HG02763 (cell line): Measurements from ENCODE around the gene MALSU1.
"Not testable (repeated sequence)": the region's sequence is repeated elsewhere in the genome, so short reads cannot be mapped to it uniquely, and the experiment has no call there.

Experiments
- ATAC-seq: cut with Tn5 transposase; IDR thresholded peaks from one replicate; pipeline ENCODE4 v1.9.1; 2021; ENCODE audit warnings: mild to moderate bottlenecking, moderate library complexity; ENCODE audit not compliant: unreplicated experiment

Gene MALSU1

DNA sequence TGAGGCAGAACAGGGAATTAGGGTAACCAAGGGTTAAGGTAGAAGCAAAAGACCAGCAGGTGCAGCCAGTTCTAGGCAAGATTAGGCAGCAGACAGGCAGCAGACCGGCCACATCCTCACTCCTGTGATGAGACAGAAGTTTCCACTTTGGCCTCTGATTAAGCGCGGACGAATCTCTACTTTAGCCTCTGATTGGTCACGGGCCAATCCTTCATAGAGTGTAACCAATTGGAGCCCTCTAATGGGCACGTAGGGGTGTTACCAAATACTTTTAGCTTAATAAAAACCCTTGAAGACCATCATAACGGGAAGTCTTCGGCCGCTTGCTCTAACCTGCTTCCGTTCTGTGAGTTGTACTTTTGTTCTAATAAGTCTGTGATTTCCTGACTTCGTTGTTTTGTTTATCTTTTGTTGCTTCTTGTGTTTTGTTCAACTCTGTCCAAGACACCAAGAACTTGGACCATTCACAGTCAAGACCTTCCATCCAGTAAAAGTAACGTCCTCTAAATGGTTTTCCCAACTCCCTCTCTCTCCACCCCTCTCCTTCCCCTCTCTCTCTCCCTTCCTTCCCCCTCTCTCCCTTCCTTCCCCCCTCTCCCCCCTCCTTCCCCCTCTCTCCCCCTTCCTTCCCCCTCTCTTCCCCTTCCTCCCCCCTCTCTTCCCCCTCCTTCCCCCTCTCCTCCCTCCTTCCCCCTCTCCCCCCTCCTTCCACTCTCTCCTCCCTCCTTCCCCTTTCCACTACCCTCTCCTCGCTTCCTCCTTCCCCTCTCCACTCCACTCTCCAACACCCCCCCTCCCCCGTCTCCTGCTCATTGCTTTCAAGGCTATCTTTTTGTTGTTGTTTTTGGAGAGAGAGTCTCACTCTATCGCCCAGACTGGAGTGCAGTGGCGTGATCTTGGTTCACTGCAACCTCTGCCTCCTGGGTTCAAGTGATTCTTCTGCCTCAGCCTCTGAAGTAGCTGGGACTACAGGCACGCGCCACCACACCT lies 13.2 kb upstream of the MALSU1 start:
- no peak for ATAC-seq

DNA sequence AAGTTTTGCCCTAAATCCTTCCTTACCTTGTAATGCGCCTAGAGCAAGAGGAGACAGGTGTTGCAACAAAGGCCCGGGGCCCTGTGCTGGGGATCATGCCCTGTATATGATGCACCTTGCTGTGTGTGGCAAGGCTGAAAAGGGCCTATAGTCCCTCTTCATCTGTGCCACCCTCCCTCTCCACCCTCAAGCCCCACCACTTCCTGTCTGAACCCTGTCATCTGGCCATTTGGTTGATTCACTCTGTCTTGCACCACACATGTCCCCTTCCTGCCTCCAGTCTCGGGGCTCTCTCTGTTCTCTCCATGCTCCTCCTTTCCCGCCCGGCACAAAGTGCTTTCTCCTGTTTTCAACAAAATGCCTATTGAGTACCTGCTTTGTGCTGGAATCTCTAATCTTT lies 11.5 kb upstream of the MALSU1 start:
- no peak for ATAC-seq

DNA sequence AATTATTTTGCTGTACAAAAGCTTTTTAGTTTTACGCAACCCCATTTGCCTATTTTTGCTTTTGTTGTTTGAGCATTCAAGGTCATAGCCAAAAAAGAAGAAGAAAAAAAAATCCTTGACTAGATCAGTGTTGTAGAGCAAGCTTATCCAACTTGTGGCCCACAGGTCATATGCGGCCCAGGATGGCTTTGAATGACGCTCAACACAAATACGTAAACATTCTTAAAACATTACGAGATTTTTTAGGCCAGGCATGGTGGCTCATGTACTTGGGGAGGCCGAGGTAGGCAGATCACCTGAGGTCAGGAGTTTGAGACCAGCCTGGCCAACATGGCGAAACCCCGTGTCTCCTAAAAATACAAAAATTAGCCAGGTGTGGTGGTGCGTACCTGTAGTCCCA lies 8.1 kb upstream of the MALSU1 start:
- no peak for ATAC-seq

DNA sequence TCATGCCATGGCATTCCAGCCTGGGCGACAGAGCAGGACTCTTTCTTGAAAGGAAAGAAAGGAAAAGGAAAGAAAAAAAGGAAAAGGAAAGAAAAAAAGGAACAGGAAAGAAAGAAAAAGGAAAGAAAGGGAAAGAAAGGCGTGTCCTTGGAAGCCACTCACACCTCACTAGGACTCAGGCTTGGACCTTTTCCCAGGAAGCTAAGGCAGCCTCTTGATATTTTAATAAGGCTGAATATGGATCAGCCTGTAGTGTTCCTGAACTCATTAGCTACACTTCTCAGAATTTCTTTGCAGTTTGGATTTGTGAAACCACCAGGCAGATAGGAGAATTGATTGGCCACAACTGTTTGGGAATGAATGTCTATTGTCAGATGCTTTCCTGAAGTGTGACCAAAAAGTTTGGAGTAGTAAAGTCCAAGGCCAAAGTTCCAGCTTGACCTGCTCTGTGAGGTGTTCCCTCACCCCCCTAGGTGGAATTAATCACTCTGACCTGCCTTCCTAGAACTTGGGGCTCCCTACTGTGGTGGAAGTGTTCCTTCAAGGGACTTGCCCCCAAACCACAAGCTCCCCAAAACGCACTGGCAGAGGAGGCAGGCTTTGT lies 7.1 kb upstream of the MALSU1 start:
- ATAC-seq: no peak

DNA sequence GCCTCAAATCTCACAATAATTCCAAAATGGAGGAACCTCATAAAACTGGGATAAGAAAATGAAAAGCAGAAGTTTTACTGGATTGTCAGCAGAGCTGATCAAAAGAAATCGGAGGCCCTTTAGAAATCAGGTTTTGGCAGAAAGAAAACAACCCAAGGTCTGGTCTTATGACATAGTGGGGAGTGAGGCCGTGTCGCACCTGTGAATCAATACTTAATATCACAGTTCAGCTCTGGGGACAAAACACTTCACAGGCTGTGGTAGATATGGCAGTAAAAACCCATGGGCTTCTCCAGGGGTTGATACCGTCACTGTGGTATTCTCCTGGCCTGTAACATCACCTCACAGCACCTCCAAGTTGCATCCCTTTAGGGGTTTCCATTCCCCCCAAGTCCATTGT lies 6.5 kb upstream of the MALSU1 start:
- ATAC-seq: no peak

DNA sequence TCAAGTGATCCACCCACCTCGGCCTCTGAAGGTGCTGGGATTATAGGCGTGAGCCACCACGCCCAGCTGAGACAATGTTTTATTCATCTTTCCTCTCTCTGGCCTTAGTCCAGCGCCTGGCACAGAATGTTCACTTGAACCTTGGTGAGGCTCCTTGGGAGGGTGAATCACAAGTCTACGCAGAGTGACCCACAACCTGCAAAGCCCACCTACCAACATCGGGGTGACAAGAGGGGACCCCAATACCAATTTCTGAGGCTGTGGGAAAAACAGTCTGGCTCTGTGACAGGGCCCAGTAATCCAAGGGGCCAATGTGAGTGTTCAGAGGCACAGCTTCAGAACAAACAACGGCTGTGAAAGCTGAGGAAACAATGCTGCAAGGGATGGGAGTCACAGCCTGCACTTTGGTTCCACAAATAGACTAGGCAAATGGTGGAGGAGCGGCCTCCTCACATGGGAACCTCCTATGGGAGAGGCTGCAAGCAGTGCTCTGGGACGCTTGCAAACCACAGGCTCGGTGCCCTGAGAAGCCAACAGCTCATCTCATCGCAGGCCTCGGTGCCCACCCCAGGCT lies 5.6 kb upstream of the MALSU1 start:
- ATAC-seq: no peak

DNA sequence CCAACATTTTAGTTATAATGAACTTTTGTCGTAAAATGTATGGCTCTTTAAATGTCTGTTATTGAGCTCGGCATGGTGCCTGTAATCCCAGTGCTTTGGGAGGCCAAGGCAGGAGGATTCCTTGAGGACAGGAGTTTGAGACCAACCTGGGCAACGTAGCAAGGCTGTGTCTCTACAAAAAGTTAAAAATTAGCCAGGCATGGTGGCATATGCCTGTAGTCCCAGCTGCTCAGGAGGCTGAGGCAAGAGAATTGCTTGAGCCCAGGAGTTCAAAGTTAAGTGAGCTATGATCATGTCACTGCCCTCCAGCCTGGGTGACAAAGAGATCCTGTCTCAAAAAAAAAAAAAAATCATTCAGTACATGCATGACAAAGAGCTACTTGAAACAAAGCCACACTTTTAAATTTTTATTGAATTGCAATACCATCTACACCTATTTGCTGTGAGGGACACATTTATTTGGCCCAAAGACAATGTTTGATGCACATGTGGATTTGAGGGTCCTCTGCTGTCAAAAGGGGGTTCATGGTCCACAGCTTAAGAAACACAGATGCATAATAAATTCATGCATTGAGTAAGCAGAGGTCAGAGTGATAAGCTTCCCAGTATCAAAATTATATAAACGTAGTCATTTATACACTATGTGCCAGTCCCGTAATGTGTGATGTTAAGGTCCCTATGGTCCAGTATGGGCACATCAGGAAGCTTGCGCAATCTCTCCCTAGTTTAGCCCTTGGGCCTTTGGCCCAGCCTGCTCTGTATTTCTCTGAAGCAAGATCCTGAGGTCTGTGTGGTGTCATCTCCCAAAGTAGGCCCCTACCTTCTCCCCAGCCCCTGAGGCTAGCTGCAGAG lies 4.4 kb upstream of the MALSU1 start:
- ATAC-seq: no peak

DNA sequence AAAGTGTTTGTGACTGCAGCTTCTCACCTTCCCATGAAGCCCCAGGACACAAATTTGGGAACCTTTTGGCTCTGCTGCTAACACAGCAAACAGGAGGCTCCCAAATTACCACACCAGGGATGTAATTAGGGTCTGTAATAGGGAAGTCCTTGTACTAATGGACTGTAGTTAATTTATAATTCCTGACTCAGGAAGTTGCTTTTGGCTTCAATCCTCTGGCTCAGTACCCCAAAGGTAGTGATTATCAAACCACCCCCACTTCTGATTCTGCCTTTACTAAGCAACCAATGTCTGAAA lies 3.8 kb upstream of the MALSU1 start:
- no peak for ATAC-seq

DNA sequence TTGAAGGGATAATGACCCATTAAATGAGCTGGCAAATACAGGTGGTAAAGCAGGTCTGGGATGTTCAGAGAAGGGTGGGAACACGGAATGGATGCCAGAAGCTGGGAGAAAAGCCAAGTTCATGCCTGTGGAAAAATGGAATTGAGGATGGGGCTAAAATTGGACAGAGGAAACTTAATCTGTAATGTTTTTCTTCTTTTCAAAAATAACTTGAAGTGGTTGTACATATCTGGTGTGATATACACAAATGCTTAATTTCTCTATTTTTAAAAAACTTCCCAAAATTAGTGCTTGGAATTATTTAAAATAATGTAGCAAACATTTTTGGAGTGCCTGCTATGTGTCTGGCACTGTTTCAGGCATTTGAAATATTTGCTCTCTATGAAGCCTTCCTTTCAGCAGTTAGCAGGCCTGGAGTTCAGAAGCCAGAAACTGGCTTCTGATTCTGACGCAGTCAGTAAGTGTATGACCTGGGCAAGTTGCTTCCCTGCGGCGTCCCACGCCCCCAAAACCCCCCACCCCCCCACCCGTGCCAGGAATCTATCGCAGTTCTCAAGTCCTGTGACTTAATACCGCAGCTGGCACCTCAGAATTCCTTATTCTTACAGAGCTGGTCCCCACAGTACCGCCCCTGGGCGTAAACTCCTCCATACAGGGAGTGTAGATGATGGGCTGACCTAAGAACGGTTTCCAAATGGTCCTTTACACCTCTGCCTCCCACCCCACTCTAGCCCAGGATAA lies 828 bp upstream of the MALSU1 start:
- no peak for ATAC-seq

DNA sequence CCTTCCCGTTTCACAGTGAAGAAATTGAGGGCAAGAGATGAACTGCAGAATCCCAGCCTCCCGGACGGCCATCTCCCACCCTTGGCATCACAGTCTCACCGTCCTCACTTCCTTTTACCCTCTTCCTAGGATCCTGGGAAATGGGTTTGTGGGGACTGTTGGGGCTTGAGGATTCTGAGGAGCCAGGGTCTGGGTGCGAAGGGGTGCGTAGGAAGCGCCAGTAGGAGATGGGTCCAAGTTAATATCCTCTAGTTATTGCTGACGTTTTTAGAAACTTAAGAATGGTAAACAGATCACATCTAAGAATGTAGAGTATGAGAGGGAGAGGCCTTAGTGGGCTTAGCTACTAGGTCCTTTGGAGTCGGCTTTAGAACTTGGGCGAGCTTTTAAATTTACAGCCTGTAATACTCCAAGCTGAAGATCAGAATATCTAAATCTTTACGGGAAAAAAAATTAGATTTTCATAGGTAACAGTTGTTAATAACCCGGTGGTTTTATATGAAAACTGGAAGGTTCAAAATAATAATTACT lies 696 bp downstream of the MALSU1 start:
- ATAC-seq: no peak

DNA sequence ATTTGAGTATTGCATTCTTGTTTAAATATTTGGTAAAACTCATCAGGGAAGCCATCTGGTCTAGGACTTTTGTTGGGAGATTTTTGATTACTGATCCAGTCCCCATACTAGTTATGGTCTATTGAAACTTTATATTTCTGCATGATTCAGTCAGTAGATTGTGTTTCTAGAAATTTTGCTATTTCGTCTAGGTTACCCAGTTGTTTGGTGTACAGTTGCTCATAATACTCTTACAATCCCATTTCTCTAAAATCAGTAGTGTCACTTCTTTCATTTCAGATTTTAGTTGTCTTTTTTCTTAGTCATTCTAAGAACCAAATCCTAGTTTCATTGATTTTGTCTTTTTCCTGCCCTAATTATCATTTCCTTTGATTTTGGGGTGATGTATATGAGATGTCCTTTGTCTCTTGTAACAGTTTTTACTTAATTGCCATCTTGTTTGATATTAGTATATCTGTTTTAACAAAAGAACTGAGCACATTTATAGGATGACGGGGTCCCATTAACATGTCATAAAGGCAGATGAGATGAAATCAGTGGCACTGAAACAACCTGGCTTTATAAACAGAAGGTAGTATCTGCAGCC lies 7.9 kb downstream of the MALSU1 start:
- no peak for ATAC-seq

DNA sequence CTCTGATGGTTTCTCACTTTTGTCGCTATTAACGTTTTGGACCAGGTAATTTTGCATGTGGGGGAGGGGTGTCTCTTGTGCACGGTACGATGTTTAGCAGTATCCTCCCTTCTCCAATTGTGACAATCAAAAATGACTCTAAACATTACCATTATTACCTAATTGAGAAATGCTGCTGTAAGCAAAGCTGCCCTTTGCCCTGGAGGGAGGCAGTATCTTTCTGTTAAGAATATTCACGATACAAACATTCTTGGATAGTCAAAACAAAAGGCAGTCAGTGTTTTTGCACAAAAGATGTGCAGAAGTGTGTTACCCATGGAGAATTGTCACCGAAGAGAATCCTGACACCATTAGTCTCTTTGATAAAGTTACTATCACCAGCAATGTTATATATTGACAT lies 9.6 kb downstream of the MALSU1 start:
- ATAC-seq: no peak

DNA sequence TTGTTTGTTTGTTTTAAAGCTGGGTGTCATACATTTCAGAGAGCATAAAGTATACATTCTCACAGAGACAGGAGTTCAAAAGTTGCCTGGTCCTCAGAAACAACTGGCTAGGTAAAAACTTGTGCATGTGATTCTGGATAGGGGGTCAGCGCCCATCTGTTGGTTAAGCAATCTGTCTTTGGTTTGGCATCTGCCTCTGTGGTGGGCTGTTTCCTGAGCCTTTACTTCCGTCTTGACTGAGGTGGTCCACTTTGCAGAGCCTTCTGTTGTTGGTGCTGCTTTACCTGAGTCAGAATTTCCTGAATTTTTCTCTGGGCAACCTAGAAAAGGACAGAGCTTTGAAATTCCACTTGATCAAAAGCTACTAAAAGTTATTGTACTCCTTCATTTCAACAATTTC lies 13.0 kb downstream of the MALSU1 start:
- not testable (repeated sequence) for ATAC-seq

DNA sequence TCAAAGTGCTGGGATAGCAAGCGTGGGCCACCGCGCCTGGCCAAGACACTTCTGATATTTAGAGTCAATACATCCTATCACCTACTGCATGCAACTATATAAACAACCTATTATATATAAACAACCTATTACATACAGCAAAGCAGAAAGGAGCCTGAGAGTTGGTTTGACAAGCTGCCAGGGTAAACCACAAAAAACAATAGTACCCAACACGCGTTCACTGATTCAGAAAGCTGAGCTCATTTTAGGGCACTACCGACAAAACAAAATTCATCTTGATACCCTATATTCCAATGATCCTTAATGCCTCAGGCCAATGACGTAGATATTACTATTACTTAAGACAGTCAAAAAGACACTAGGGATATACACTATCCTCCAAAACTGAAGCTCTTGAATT lies 16.2 kb downstream of the MALSU1 start:
- ATAC-seq: no peak

DNA sequence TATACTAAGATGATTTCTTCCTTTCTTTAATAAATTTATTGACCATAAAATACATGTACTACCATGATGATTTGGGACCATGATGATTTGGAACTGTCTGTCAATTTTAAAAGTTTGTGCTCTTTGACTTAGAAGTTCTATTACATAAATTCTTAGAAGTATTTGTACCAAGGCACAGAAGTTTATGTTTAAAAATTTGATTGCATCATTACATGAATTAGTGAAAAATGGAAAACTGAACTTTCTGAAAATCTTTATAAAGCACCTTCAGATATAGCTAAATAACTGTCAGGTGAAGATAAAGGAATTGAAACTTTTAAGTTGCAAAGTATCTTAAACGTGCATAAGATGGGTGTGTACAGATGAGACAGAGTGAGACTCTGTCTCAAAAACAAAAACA lies 32.0 kb downstream of the MALSU1 start:
- no peak for ATAC-seq

DNA sequence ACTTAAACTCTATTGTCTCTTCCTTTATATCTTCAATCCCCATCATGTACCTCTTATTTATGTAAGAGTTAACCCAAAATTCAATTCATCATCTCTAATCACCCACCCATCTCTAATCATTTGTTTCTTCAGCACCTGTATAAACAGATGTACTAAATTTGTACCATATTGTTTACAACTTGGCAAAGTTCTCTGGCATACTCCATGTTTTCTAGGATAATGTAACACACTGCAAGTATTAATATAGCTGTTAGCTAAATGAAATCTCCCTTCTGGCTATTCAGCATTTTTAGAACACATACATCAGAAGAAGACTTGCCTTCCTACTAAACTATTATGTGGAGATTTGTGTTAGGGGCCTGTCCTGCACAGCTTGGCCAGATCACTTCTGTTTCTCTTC lies 33.1 kb downstream of the MALSU1 start:
- no peak for ATAC-seq

DNA sequence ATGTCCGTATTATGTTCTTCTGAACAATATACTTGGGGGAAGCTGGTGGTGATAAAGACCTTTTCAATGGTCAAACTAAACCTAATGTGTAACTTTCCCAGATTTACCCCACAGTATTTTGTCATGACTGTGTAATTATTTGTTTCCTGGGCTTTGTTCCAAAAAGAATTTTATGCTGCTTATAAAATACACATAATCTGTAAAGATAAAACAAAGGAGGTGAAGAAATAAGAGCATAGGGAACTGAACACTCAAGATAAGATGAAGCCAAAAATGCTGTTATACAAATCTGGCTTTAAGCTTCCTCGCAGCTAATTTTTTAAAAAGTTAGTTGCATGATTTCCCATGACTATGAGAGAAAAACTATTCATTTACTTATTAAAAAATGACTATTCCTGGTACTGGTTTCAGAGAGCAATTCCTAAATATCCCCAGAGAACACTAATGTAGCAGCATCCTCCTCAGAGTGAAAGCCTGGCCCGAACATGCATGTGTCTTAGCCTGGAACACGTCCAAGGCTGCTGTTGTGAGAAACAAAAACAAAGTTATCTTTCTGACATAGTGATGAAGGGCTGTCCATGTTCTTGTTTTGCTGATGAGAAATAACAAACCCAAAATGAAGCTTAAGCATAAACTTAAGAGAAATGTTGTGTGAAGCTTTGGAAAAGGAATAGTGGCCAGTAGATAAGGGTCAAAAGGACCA lies 33.9 kb downstream of the MALSU1 start:
- no peak for ATAC-seq

DNA sequence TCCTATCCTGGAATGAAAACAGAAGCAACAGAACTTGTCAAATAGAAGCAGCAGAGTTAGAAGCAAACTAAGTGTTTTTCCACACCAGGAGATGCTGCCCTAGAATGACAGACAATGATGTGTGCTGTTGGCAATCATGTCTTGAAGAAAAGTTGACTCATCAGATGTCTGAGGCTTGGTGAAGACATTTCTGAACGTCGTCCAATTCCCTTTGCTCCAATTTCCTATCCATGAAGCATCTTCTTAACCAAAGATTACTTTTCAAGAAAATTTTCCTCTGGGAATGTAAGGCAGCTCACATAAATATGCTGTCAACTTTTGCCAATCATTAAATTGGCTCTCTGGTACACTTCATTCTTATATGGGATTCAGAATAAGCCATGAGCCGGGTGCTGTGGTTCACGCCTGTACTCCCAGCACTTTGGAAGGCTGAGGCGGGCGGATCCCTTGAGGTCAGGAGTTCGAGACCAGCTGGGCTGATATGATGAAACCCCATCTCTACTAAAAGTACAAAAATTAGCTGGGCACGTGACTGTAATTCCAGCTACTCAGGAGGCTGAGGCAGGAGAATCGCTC lies 34.6 kb downstream of the MALSU1 start:
- no peak for ATAC-seq

DNA sequence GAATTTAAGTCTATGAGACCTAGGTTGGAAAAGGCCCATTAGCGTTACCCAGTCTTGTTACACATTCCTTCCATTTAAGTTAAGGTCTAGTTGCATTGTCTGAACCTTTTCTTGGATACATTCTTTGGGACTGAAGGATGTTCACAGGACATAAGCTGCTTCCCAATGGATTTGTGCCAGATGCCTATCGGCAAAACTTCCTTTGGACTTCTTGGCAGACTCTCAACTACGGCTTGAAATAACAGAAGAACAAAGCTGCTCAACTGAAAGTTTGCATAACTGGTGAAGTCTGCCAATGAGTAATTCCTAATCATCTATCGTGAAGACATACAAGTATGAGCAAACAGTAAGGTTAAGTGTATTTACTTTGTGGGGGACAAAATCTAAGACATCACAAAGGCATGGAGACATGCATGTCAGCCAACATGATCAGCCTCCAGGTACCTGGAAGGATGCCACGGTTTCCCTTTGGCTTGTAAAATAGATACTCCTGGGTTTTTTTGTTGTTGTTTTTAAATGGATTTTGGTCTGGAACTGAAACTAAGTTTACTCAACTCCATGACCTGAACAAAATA lies 35.4 kb downstream of the MALSU1 start:
- no peak for ATAC-seq
